Immature natural killer cell (primary cell): ENCODE measurements around the gene PTPRG. TPM values are rescaled to one million over a fixed set of nuclear protein-coding genes. Genes with fewer than 3 reads are reported as not detected.

Experiments
- DNase-seq, 3 donors: peaks; one replicate each; pipeline ENCODE4 v3.0.0; 2022; ENCODE audit warnings: mixed read lengths in 1 of 3
- H3K27ac Mint-ChIP-seq, 6 donors: one replicate each; pipeline ENCODE4 v1.8.0; 2020; ENCODE audit warnings: mixed read lengths in 6 of 6, mild to moderate bottlenecking in 5 of 6, inconsistent platforms in 4 of 6, moderate library complexity in 3 of 6
- H3K27me3 Mint-ChIP-seq, 3 donors: one replicate each; pipeline ENCODE4 v1.8.0; 2020 to 2021; ENCODE audit warnings: low read depth in 3 of 3, mild to moderate bottlenecking in 3 of 3, mixed read lengths in 3 of 3, moderate library complexity in 3 of 3, inconsistent platforms in 1 of 3
- H3K36me3 Mint-ChIP-seq, 3 donors: one replicate each; pipeline ENCODE4 v1.8.0; 2020; ENCODE audit warnings: mixed read lengths in 3 of 3, inconsistent platforms in 2 of 3, mild to moderate bottlenecking in 2 of 3
- H3K4me1 Mint-ChIP-seq, 2 donors: one replicate each; pipeline ENCODE4 v1.8.0; 2020; ENCODE audit warnings: inconsistent platforms in 2 of 2, mild to moderate bottlenecking in 2 of 2, mixed read lengths in 2 of 2, moderate library complexity in 1 of 2
- H3K4me3 Mint-ChIP-seq, 5 donors: one replicate each; pipeline ENCODE4 v1.8.0; 2020; ENCODE audit warnings: mild to moderate bottlenecking in 5 of 5, mixed read lengths in 5 of 5, inconsistent platforms in 3 of 5, moderate library complexity in 3 of 5
- H3K9me3 Mint-ChIP-seq, 6 donors: one replicate each; pipeline ENCODE4 v1.8.0; 2020; ENCODE audit warnings: mild to moderate bottlenecking in 6 of 6, mixed read lengths in 6 of 6, inconsistent platforms in 4 of 6, moderate library complexity in 3 of 6
- polyA plus RNA-seq, 3 donors: library from polyadenylated mRNA; unstranded; fragments of 300-500 nt; fragmentation: Illumina TruSeq; gene quantifications; one replicate each; pipeline ENCODE4 v1.2.3, GENCODE V29; 2021

PTPRG gene
- polyA plus RNA-seq, 3 donors from 2014 or later, result 0.13 TPM; not detected in 2

- no peak for DNase-seq
- H3K4me1 Mint-ChIP-seq, result no peaks in the 10 kb centered on the region
- peaks cover 0 to 10% (median 4%) of the 10 kb centered on the region in 6 donors for H3K9me3 Mint-ChIP-seq
- H3K36me3 Mint-ChIP-seq, result no peaks in the 10 kb centered on the region
- no peak overlapping the region for H3K27ac Mint-ChIP-seq
- H3K4me3 Mint-ChIP-seq, result no peak overlapping the region
- peaks cover 0 to 3% (median 0%) of the 10 kb centered on the region in 3 donors for H3K27me3 Mint-ChIP-seq
Measured at GRCh38 chr3:62095756-62096155, 534.4 kb downstream of the PTPRG start.

- no peaks in the 10 kb centered on the region for H3K36me3 Mint-ChIP-seq
- no peak overlapping the region for H3K27ac Mint-ChIP-seq
- no peaks in the 10 kb centered on the region for H3K4me1 Mint-ChIP-seq
- no peaks in the 10 kb centered on the region for H3K27me3 Mint-ChIP-seq
- H3K4me3 Mint-ChIP-seq, result no peak overlapping the region
- H3K9me3 Mint-ChIP-seq, result peaks cover 0 to 10% (median 4%) of the 10 kb centered on the region in 6 donors
- no peak for DNase-seq
Measured at GRCh38 chr3:62096521-62096920, 535.1 kb downstream of the PTPRG start.

- Mint-ChIP-seq H3K36me3 (no peaks in the 10 kb centered on the region), H3K9me3 (peaks cover 0 to 10% (median 4%) of the 10 kb centered on the region in 6 donors), H3K27ac (no peak overlapping the region), H3K4me3 (no peak overlapping the region), H3K27me3 (no peaks in the 10 kb centered on the region), H3K4me1 (no peaks in the 10 kb centered on the region)
- DNase-seq, result no peak
Measured at GRCh38 chr3:62097121-62097520, 535.8 kb downstream of the PTPRG start.

GRCh38 chr3:62098646-62099365 lies 537.4 kb downstream of the PTPRG start:
- H3K9me3 Mint-ChIP-seq, result peaks cover 0 to 7% (median 2%) of the 10 kb centered on the region in 6 donors
- H3K4me1 Mint-ChIP-seq, result no peaks in the 10 kb centered on the region
- DNase-seq, result no peak
- no peaks in the 10 kb centered on the region for H3K27me3 Mint-ChIP-seq
- no peaks in the 10 kb centered on the region for H3K36me3 Mint-ChIP-seq
- H3K27ac Mint-ChIP-seq, result no peak overlapping the region
- H3K4me3 Mint-ChIP-seq, result no peak overlapping the region

- Mint-ChIP-seq H3K27me3 (no peaks in the 10 kb centered on the region), H3K4me3 (no peak overlapping the region), H3K9me3 (peaks cover 0 to 11% (median 2%) of the 10 kb centered on the region in 6 donors), H3K4me1 (no peaks in the 10 kb centered on the region), H3K27ac (no peak overlapping the region), H3K36me3 (no peaks in the 10 kb centered on the region)
- no peak for DNase-seq
Measured at GRCh38 chr3:62100282-62100989, 539.1 kb downstream of the PTPRG start.

GRCh38 chr3:62101488-62101887 lies 540.1 kb downstream of the PTPRG start:
- Mint-ChIP-seq H3K27ac (no peak overlapping the region), H3K4me1 (no peaks in the 10 kb centered on the region), H3K36me3 (no peaks in the 10 kb centered on the region), H3K27me3 (no peaks in the 10 kb centered on the region), H3K9me3 (peaks cover 0 to 5% (median 2%) of the 10 kb centered on the region in 6 donors), H3K4me3 (no peak overlapping the region)
- DNase-seq, result no peak

- DNase-seq, result no peak
- Mint-ChIP-seq H3K4me3 (no peak overlapping the region), H3K27ac (peak overlapping the region in 1 of 6 donors; percentile 53), H3K36me3 (no peaks in the 10 kb centered on the region), H3K4me1 (no peaks in the 10 kb centered on the region), H3K9me3 (peaks cover 0 to 5% (median 1%) of the 10 kb centered on the region in 6 donors), H3K27me3 (no peaks in the 10 kb centered on the region)
Measured at GRCh38 chr3:62103531-62103930, 542.2 kb downstream of the PTPRG start.

GRCh38 chr3:62109534-62109933 lies 548.2 kb downstream of the PTPRG start:
- Mint-ChIP-seq H3K36me3 (no peaks in the 10 kb centered on the region), H3K27ac (no peak overlapping the region), H3K4me1 (no peaks in the 10 kb centered on the region), H3K4me3 (no peak overlapping the region), H3K9me3 (peaks cover 0 to 18% (median 10%) of the 10 kb centered on the region in 6 donors), H3K27me3 (peaks cover 0 to 2% (median 0%) of the 10 kb centered on the region in 3 donors)
- no peak for DNase-seq

- no peaks in the 10 kb centered on the region for H3K4me1 Mint-ChIP-seq
Measured at GRCh38 chr3:62110443-62111225, 549.3 kb downstream of the PTPRG start.

GRCh38 chr3:62113092-62113491 lies 551.7 kb downstream of the PTPRG start:
- Mint-ChIP-seq H3K27ac (no peak overlapping the region), H3K4me1 (no peaks in the 10 kb centered on the region), H3K9me3 (peaks cover 0 to 23% (median 10%) of the 10 kb centered on the region in 6 donors), H3K4me3 (no peak overlapping the region), H3K27me3 (peaks cover 0 to 3% (median 0%) of the 10 kb centered on the region in 3 donors), H3K36me3 (no peaks in the 10 kb centered on the region)
- DNase-seq, result no peak

More at GRCh38 chr3:62110443-62111225, 549.3 kb downstream of the PTPRG start:
- no peak for DNase-seq
- Mint-ChIP-seq H3K4me3 (no peak overlapping the region), H3K27me3 (peaks cover 0 to 2% (median 0%) of the 10 kb centered on the region in 3 donors), H3K9me3 (peaks cover 0 to 18% (median 10%) of the 10 kb centered on the region in 6 donors), H3K36me3 (no peaks in the 10 kb centered on the region), H3K27ac (no peak overlapping the region)

GRCh38 chr3:62114763-62115162 lies 553.4 kb downstream of the PTPRG start:
- Mint-ChIP-seq H3K4me3 (no peak overlapping the region), H3K9me3 (peaks cover 0 to 20% (median 8%) of the 10 kb centered on the region in 6 donors), H3K4me1 (no peaks in the 10 kb centered on the region), H3K27ac (no peak overlapping the region), H3K27me3 (peaks cover 0 to 8% (median 0%) of the 10 kb centered on the region in 3 donors), H3K36me3 (peaks cover 0 to 4% (median 0%) of the 10 kb centered on the region in 3 donors)
- DNase-seq, result no peak

GRCh38 chr3:62117903-62118548 lies 556.7 kb downstream of the PTPRG start:
- H3K27me3 Mint-ChIP-seq, result peaks cover 0 to 6% (median 2%) of the 10 kb centered on the region in 3 donors
- DNase-seq, result no peak
- no peaks in the 10 kb centered on the region for H3K4me1 Mint-ChIP-seq
- H3K4me3 Mint-ChIP-seq, result no peak overlapping the region
- no peak overlapping the region for H3K27ac Mint-ChIP-seq
- H3K36me3 Mint-ChIP-seq, result peaks cover 0 to 7% (median 0%) of the 10 kb centered on the region in 3 donors
- H3K9me3 Mint-ChIP-seq, result peaks cover 0 to 17% (median 5%) of the 10 kb centered on the region in 6 donors

GRCh38 chr3:62119139-62119538 lies 557.8 kb downstream of the PTPRG start:
- no peaks in the 10 kb centered on the region for H3K4me1 Mint-ChIP-seq
- H3K36me3 Mint-ChIP-seq, result peaks cover 0 to 7% (median 0%) of the 10 kb centered on the region in 3 donors
- H3K27me3 Mint-ChIP-seq, result peaks cover 0 to 6% (median 2%) of the 10 kb centered on the region in 3 donors
- peaks cover 0 to 17% (median 5%) of the 10 kb centered on the region in 6 donors for H3K9me3 Mint-ChIP-seq
- no peak overlapping the region for H3K27ac Mint-ChIP-seq
- H3K4me3 Mint-ChIP-seq, result no peak overlapping the region
- DNase-seq, result no peak
